WTC11 (cell line): ENCODE results near the gene SCEL. TPM values are rescaled to one million over a fixed set of nuclear protein-coding genes. Genes with fewer than 3 reads are reported as not detected.

Experiments
- ATAC-seq: fragments of 200-7000 bp; cut with Tn5 transposase; 2 replicates; pipeline ENCODE4 v1.10.0; 2021; ENCODE audit warnings: mild to moderate bottlenecking, moderate library complexity
- CTCF ChIA-PET: fragments of 300-600 bp; sonication (Branson Sonifier 250); formaldehyde crosslinking; loops from one replicate; lab custom pipeline; 2021; ENCODE audit warnings: antibody characterized with exemption; lab: Charles Lee
- POLR2A ChIA-PET: fragments of 350-600 bp; sonication (Branson Sonifier 250); formaldehyde crosslinking; loops from one replicate; lab custom pipeline; 2021; ENCODE audit warnings: antibody characterized with exemption; lab: Charles Lee
- DNase-seq: peaks from one replicate; pipeline ENCODE4 v3.0.0; 2021; ENCODE audit warnings: low spot score
- H3K27ac Mint-ChIP-seq: 2 replicates; pipeline ENCODE4 v1.8.0; 2021; ENCODE audit warnings: mixed read lengths
- H3K27me3 Mint-ChIP-seq: 2 replicates; pipeline ENCODE4 v1.8.0; 2021; ENCODE audit warnings: low read depth, mild to moderate bottlenecking, moderate library complexity, mixed read lengths
- H3K36me3 Mint-ChIP-seq: 2 replicates; pipeline ENCODE4 v1.8.0; 2021; ENCODE audit warnings: mixed read lengths
- H3K4me1 Mint-ChIP-seq: 2 replicates; pipeline ENCODE4 v1.8.0; 2022; ENCODE audit warnings: mixed read lengths
- H3K4me3 Mint-ChIP-seq: 2 replicates; pipeline ENCODE4 v1.8.0; 2021; ENCODE audit warnings: mild to moderate bottlenecking, moderate library complexity, mixed read lengths
- H3K9me3 Mint-ChIP-seq: 2 replicates; pipeline ENCODE4 v1.8.0; 2021; ENCODE audit warnings: mixed read lengths
- JAZF1 ChIP-seq: fragments of 250-450 bp; sonication (Bioruptor Pico); IDR thresholded peaks from 2 replicates; pipeline ENCODE4 v1.9.0; 2021; ENCODE audit warnings: moderate library complexity, mild to moderate bottlenecking, inconsistent platforms
- JUN ChIP-seq: sonication (generic); formaldehyde crosslinking; IDR thresholded peaks from 2 replicates; pipeline ENCODE4 v1.8.0; 2023; ENCODE audit warnings: mild to moderate bottlenecking, missing genetic modification reagents
- NR2C2 ChIP-seq: sonication (generic); formaldehyde crosslinking; IDR thresholded peaks from 2 replicates; pipeline ENCODE4 v1.8.0; 2022; ENCODE audit warnings: mild to moderate bottlenecking, missing genetic modification reagents
- SMAD4 ChIP-seq: sonication (generic); formaldehyde crosslinking; IDR thresholded peaks from 2 replicates; pipeline ENCODE4 v1.8.0; 2022; ENCODE audit warnings: mild to moderate bottlenecking, missing genetic modification reagents
- ZNF121 ChIP-seq: sonication (generic); formaldehyde crosslinking; IDR thresholded peaks from 2 replicates; pipeline ENCODE4 v1.8.0; 2023; ENCODE audit warnings: missing genetic modification reagents
- ZNF138 ChIP-seq: sonication (generic); formaldehyde crosslinking; conservative IDR thresholded peaks from 2 replicates; pipeline ENCODE4 v1.8.1; 2022; ENCODE audit warnings: mild to moderate bottlenecking, moderate library complexity, missing genetic modification reagents
- total RNA-seq: library from RNA; stranded (reverse); gene quantifications from 3 replicates; pipeline ENCODE4 v1.2.3, GENCODE V29; 2021
- TF ChIP-seq, protein P1 (sequence below): sonication (generic); formaldehyde crosslinking; IDR thresholded peaks from 2 replicates; pipeline ENCODE4 v1.8.1; 2023; ENCODE audit warnings: mild to moderate bottlenecking, missing genetic modification reagents, borderline replicate concordance
- TF ChIP-seq, protein P2 (sequence below): sonication (generic); formaldehyde crosslinking; IDR thresholded peaks from 2 replicates; pipeline ENCODE4 v1.8.1; 2023; ENCODE audit warnings: mild to moderate bottlenecking, missing genetic modification reagents
- TF ChIP-seq, protein P3 (sequence below): fragments of 250-450 bp; sonication (Bioruptor Pico); IDR thresholded peaks from 2 replicates; pipeline ENCODE4 v1.9.0; 2021; ENCODE audit warnings: mild to moderate bottlenecking
- TF ChIP-seq, protein P4 (sequence below): sonication (generic); formaldehyde crosslinking; IDR thresholded peaks from 2 replicates; pipeline ENCODE4 v1.8.1; 2023; ENCODE audit warnings: mild to moderate bottlenecking, missing genetic modification reagents, moderate library complexity
- TF ChIP-seq, protein P5 (sequence below): sonication (generic); formaldehyde crosslinking; IDR thresholded peaks from 2 replicates; pipeline ENCODE4 v1.8.0; 2022; ENCODE audit warnings: mild to moderate bottlenecking, missing genetic modification reagents
- TF ChIP-seq, protein P6 (sequence below): fragments of 250-450 bp; sonication (Bioruptor Pico); conservative IDR thresholded peaks from 2 replicates; pipeline ENCODE4 v1.9.0; 2021; ENCODE audit warnings: mild to moderate bottlenecking
- TF ChIP-seq, protein P7 (sequence below): sonication (generic); formaldehyde crosslinking; IDR thresholded peaks from 2 replicates; pipeline ENCODE4 v1.8.0; 2023; ENCODE audit warnings: missing genetic modification reagents, mild to moderate bottlenecking, borderline replicate concordance
- TF ChIP-seq, protein P8 (sequence below): sonication (generic); formaldehyde crosslinking; IDR thresholded peaks from 2 replicates; pipeline ENCODE4 v1.8.1; 2023; ENCODE audit warnings: mild to moderate bottlenecking, moderate library complexity, missing genetic modification reagents

Gene SCEL
- total RNA-seq, 1 experiment from 2014 or later, result not detected

DNA sequence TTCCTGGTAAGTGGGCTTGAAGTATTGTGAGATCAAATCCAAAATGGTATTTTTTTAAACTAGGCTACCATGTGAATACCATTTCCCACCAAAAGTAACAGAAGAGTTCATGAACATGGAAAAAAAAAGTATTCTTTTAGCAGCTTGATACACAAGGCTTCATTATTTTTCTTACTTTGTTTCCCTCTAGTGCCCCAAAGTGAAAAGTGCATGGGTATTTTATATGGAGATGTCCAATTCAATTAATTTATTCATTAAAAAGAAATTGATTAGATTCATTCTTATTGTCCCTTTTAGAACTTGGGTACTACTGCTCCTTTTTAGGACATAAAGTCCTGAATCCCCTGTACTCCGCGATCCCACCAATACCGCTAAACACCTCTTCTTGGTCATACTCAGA is 28.6 kb upstream of the SCEL start (continued):
- TF ChIP-seq, protein P1, sequence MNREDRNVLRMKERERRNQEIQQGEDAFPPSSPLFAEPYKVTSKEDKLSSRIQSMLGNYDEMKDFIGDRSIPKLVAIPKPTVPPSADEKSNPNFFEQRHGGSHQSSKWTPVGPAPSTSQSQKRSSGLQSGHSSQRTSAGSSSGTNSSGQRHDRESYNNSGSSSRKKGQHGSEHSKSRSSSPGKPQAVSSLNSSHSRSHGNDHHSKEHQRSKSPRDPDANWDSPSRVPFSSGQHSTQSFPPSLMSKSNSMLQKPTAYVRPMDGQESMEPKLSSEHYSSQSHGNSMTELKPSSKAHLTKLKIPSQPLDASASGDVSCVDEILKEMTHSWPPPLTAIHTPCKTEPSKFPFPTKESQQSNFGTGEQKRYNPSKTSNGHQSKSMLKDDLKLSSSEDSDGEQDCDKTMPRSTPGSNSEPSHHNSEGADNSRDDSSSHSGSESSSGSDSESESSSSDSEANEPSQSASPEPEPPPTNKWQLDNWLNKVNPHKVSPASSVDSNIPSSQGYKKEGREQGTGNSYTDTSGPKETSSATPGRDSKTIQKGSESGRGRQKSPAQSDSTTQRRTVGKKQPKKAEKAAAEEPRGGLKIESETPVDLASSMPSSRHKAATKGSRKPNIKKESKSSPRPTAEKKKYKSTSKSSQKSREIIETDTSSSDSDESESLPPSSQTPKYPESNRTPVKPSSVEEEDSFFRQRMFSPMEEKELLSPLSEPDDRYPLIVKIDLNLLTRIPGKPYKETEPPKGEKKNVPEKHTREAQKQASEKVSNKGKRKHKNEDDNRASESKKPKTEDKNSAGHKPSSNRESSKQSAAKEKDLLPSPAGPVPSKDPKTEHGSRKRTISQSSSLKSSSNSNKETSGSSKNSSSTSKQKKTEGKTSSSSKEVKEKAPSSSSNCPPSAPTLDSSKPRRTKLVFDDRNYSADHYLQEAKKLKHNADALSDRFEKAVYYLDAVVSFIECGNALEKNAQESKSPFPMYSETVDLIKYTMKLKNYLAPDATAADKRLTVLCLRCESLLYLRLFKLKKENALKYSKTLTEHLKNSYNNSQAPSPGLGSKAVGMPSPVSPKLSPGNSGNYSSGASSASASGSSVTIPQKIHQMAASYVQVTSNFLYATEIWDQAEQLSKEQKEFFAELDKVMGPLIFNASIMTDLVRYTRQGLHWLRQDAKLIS (CRISPR knock-in tag), result no peak
- TF ChIP-seq, protein P2, sequence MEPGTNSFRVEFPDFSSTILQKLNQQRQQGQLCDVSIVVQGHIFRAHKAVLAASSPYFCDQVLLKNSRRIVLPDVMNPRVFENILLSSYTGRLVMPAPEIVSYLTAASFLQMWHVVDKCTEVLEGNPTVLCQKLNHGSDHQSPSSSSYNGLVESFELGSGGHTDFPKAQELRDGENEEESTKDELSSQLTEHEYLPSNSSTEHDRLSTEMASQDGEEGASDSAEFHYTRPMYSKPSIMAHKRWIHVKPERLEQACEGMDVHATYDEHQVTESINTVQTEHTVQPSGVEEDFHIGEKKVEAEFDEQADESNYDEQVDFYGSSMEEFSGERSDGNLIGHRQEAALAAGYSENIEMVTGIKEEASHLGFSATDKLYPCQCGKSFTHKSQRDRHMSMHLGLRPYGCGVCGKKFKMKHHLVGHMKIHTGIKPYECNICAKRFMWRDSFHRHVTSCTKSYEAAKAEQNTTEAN (CRISPR knock-in tag), result no peak
- TF ChIP-seq JUN (CRISPR knock-in tag) (no peak), ZNF138 (CRISPR knock-in tag) (no peak)

DNA sequence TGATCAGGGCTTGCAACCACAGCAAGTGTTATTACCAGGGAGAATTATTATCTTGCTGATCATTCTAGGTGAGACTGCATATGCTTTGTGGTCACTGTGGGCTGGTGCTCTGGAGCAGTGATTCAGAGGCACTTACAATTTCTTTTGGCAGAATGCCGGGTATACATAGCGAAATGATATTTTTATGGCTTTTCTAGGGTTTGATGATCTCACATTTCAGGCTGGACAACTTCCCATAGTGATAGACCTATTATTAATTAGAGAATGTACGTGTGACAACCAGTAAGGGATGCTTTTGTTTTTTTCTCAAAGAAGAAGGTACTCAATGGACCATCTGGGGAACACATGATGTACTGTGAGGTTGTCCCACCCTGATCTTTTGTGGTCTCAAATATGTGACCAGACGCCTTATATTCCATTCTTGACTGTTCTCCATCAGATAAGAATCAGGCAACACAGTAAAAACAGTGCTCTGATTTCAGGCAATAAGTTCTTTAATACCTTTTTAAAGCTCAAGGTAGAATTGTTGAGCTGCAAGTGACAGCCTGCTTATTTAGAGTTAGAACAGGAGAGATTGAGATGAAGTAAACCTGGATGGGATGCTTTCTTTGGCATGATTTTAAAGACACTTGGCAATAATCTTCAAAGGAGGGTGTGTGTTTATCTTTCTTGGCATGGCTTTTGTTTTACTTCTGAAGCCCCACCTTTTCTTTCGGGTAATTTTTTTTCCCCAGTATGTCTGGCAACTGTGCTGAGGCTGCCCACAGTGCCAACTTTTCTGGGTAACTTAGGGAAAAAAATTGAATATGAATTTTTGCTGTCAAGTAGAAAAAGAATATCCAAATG is 27.4 kb upstream of the SCEL start:
- ATAC-seq, result no peak
- Mint-ChIP-seq H3K36me3 (no peaks in the 10 kb centered on the region), H3K4me1 (no peaks in the 10 kb centered on the region), H3K27ac (no peak overlapping the region), H3K4me3 (no peak overlapping the region), H3K27me3 (no peaks in the 10 kb centered on the region), H3K9me3 (no peaks in the 10 kb centered on the region)
- ChIA-PET CTCF (interaction anchor here (0.7 kb wide), 1 partner anchor 198 kb away, joined by 6 read pairs; no protein-coding TSS in a partner anchor), POLR2A (no interaction called here)
- no peak for DNase-seq
- TF ChIP-seq, protein P3, sequence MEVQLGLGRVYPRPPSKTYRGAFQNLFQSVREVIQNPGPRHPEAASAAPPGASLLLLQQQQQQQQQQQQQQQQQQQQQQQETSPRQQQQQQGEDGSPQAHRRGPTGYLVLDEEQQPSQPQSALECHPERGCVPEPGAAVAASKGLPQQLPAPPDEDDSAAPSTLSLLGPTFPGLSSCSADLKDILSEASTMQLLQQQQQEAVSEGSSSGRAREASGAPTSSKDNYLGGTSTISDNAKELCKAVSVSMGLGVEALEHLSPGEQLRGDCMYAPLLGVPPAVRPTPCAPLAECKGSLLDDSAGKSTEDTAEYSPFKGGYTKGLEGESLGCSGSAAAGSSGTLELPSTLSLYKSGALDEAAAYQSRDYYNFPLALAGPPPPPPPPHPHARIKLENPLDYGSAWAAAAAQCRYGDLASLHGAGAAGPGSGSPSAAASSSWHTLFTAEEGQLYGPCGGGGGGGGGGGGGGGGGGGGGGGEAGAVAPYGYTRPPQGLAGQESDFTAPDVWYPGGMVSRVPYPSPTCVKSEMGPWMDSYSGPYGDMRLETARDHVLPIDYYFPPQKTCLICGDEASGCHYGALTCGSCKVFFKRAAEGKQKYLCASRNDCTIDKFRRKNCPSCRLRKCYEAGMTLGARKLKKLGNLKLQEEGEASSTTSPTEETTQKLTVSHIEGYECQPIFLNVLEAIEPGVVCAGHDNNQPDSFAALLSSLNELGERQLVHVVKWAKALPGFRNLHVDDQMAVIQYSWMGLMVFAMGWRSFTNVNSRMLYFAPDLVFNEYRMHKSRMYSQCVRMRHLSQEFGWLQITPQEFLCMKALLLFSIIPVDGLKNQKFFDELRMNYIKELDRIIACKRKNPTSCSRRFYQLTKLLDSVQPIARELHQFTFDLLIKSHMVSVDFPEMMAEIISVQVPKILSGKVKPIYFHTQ (CRISPR knock-in tag), result no peak
- TF ChIP-seq, protein P4, sequence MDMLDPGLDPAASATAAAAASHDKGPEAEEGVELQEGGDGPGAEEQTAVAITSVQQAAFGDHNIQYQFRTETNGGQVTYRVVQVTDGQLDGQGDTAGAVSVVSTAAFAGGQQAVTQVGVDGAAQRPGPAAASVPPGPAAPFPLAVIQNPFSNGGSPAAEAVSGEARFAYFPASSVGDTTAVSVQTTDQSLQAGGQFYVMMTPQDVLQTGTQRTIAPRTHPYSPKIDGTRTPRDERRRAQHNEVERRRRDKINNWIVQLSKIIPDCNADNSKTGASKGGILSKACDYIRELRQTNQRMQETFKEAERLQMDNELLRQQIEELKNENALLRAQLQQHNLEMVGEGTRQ (CRISPR knock-in tag), result no peak
- TF ChIP-seq, protein P5, sequence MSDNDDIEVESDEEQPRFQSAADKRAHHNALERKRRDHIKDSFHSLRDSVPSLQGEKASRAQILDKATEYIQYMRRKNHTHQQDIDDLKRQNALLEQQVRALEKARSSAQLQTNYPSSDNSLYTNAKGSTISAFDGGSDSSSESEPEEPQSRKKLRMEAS, result no peak
- no peak for TF ChIP-seq JAZF1 (CRISPR knock-in tag)
- no peak for TF ChIP-seq SMAD4 (CRISPR knock-in tag)
- TF ChIP-seq, protein P6, sequence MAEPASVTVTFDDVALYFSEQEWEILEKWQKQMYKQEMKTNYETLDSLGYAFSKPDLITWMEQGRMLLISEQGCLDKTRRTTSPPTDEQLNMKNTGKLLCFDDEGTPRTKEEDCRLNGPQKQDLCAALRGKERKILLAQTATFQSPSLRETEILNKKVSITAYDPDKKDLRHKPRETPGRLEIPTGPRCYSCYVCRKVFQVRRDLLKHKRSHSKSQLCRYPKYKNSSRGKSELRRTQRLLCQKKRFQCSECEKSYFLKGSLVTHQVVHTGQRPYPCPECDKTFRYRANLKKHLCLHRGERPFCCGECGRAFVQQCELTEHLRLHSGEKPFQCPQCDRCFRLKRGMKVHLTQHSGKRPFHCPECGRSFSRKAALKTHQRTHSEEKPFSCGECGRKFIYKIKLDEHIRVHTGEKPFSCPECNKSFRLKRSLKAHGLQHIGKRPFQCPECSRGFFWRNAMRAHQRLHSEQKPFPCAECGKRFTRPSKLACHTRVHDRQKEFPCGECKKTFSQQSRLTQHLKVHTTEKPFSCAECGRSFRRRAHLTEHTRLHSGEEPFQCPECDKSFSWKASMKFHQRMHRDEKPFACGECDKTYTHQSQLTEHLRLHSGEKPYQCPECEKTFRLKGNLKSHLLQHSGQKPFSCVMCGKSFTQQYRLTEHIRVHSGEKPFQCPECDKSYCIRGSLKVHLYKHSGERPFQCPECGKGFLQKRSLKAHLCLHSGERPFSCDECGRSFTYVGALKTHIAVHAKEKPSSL, result no peak
- TF ChIP-seq ZNF121 (CRISPR knock-in tag), result no peak
- TF ChIP-seq, protein P2 (CRISPR knock-in tag), result no peak
- TF ChIP-seq, protein P7, sequence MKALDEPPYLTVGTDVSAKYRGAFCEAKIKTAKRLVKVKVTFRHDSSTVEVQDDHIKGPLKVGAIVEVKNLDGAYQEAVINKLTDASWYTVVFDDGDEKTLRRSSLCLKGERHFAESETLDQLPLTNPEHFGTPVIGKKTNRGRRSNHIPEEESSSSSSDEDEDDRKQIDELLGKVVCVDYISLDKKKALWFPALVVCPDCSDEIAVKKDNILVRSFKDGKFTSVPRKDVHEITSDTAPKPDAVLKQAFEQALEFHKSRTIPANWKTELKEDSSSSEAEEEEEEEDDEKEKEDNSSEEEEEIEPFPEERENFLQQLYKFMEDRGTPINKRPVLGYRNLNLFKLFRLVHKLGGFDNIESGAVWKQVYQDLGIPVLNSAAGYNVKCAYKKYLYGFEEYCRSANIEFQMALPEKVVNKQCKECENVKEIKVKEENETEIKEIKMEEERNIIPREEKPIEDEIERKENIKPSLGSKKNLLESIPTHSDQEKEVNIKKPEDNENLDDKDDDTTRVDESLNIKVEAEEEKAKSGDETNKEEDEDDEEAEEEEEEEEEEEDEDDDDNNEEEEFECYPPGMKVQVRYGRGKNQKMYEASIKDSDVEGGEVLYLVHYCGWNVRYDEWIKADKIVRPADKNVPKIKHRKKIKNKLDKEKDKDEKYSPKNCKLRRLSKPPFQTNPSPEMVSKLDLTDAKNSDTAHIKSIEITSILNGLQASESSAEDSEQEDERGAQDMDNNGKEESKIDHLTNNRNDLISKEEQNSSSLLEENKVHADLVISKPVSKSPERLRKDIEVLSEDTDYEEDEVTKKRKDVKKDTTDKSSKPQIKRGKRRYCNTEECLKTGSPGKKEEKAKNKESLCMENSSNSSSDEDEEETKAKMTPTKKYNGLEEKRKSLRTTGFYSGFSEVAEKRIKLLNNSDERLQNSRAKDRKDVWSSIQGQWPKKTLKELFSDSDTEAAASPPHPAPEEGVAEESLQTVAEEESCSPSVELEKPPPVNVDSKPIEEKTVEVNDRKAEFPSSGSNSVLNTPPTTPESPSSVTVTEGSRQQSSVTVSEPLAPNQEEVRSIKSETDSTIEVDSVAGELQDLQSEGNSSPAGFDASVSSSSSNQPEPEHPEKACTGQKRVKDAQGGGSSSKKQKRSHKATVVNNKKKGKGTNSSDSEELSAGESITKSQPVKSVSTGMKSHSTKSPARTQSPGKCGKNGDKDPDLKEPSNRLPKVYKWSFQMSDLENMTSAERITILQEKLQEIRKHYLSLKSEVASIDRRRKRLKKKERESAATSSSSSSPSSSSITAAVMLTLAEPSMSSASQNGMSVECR (CRISPR knock-in tag), result no peak
- TF ChIP-seq NR2C2, result no peak
- TF ChIP-seq, protein P8, sequence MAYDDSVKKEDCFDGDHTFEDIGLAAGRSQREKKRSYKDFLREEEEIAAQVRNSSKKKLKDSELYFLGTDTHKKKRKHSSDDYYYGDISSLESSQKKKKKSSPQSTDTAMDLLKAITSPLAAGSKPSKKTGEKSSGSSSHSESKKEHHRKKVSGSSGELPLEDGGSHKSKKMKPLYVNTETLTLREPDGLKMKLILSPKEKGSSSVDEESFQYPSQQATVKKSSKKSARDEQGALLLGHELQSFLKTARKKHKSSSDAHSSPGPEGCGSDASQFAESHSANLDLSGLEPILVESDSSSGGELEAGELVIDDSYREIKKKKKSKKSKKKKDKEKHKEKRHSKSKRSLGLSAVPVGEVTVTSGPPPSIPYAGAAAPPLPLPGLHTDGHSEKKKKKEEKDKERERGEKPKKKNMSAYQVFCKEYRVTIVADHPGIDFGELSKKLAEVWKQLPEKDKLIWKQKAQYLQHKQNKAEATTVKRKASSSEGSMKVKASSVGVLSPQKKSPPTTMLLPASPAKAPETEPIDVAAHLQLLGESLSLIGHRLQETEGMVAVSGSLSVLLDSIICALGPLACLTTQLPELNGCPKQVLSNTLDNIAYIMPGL (CRISPR knock-in tag), result no peak
